WTC11 (cell line): ENCODE results near the gene AGBL1.

Experiments
- FOXK1 ChIP-seq: sonication (generic); formaldehyde crosslinking; IDR thresholded peaks from 2 replicates; pipeline ENCODE4 v1.8.0; 2022; ENCODE audit warnings: mild to moderate bottlenecking, moderate library complexity, missing genetic modification reagents
- GABPB1 ChIP-seq: sonication (generic); formaldehyde crosslinking; IDR thresholded peaks from 2 replicates; pipeline ENCODE4 v1.8.1; 2023; ENCODE audit warnings: mild to moderate bottlenecking, missing genetic modification reagents
- IRF2 ChIP-seq: sonication (generic); formaldehyde crosslinking; IDR thresholded peaks from 2 replicates; pipeline ENCODE4 v1.8.0; 2022; ENCODE audit warnings: low read depth, missing genetic modification reagents, borderline replicate concordance
- KAT7 ChIP-seq: sonication (generic); formaldehyde crosslinking; IDR thresholded peaks from 2 replicates; pipeline ENCODE4 v1.8.1; 2023; ENCODE audit warnings: missing genetic modification reagents, mild to moderate bottlenecking, borderline replicate concordance
- NR2C2 ChIP-seq: sonication (generic); formaldehyde crosslinking; IDR thresholded peaks from 2 replicates; pipeline ENCODE4 v1.8.0; 2022; ENCODE audit warnings: mild to moderate bottlenecking, missing genetic modification reagents
- TCF7 ChIP-seq: sonication (generic); formaldehyde crosslinking; IDR thresholded peaks from 2 replicates; pipeline ENCODE4 v1.8.0; 2022; ENCODE audit warnings: mild to moderate bottlenecking, low read depth, missing genetic modification reagents, moderate library complexity
- TEAD1 ChIP-seq: sonication (generic); formaldehyde crosslinking; IDR thresholded peaks from 2 replicates; pipeline ENCODE4 v1.8.0; 2022; ENCODE audit warnings: mild to moderate bottlenecking, missing genetic modification reagents
- TF ChIP-seq, protein P1 (sequence below): fragments of 200-600 bp; IDR thresholded peaks from 2 replicates; pipeline ENCODE4 v1.8.0; 2022; ENCODE audit warnings: antibody characterized with exemption
- TF ChIP-seq, protein P2 (sequence below): sonication (generic); formaldehyde crosslinking; IDR thresholded peaks from 2 replicates; pipeline ENCODE4 v1.8.0; 2022; ENCODE audit warnings: mild to moderate bottlenecking, missing genetic modification reagents
- TF ChIP-seq, protein P3 (sequence below): fragments of 250-450 bp; sonication (Bioruptor Pico); conservative IDR thresholded peaks from 2 replicates; pipeline ENCODE4 v1.9.0; 2021; ENCODE audit warnings: mild to moderate bottlenecking
- TF ChIP-seq, protein P4 (sequence below): sonication (generic); formaldehyde crosslinking; IDR thresholded peaks from 2 replicates; pipeline ENCODE4 v1.8.1; 2022; ENCODE audit warnings: low read depth, mild to moderate bottlenecking, moderate library complexity, missing genetic modification reagents, borderline replicate concordance
- TF ChIP-seq, protein P5 (sequence below): sonication (generic); formaldehyde crosslinking; IDR thresholded peaks from 2 replicates; pipeline ENCODE4 v1.8.1; 2023; ENCODE audit warnings: mild to moderate bottlenecking, moderate library complexity, missing genetic modification reagents

DNA sequence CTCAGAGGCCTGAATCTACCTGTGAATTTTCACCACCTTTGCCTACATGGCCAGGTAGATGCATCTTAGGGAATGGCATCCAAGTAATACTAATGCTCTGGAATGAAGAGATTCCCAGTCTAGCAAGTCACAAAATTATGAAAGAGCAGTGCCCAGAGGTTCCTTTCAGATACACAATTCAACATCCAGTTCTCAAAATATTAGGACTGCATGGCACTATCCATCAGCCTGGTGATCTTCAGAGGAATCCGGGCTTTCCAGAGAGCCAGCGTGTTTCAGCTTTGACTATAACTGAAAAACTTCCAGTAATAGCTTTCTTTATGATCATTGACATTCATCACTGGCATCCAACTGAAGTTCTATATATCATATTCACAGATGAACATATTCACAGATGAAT lies 849.8 kb downstream of the AGBL1 start:
- TF ChIP-seq GABPB1 (CRISPR knock-in tag) (no peak), FOXK1 (CRISPR knock-in tag) (no peak), TCF7 (CRISPR knock-in tag) (no peak), KAT7 (CRISPR knock-in tag) (no peak), IRF2 (CRISPR knock-in tag) (no peak), NR2C2 (CRISPR knock-in tag) (no peak), TEAD1 (CRISPR knock-in tag) (no peak)
- TF ChIP-seq, protein P1, sequence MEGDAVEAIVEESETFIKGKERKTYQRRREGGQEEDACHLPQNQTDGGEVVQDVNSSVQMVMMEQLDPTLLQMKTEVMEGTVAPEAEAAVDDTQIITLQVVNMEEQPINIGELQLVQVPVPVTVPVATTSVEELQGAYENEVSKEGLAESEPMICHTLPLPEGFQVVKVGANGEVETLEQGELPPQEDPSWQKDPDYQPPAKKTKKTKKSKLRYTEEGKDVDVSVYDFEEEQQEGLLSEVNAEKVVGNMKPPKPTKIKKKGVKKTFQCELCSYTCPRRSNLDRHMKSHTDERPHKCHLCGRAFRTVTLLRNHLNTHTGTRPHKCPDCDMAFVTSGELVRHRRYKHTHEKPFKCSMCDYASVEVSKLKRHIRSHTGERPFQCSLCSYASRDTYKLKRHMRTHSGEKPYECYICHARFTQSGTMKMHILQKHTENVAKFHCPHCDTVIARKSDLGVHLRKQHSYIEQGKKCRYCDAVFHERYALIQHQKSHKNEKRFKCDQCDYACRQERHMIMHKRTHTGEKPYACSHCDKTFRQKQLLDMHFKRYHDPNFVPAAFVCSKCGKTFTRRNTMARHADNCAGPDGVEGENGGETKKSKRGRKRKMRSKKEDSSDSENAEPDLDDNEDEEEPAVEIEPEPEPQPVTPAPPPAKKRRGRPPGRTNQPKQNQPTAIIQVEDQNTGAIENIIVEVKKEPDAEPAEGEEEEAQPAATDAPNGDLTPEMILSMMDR, result no peak
- TF ChIP-seq, protein P2, sequence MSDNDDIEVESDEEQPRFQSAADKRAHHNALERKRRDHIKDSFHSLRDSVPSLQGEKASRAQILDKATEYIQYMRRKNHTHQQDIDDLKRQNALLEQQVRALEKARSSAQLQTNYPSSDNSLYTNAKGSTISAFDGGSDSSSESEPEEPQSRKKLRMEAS, result no peak
- TF ChIP-seq, protein P3, sequence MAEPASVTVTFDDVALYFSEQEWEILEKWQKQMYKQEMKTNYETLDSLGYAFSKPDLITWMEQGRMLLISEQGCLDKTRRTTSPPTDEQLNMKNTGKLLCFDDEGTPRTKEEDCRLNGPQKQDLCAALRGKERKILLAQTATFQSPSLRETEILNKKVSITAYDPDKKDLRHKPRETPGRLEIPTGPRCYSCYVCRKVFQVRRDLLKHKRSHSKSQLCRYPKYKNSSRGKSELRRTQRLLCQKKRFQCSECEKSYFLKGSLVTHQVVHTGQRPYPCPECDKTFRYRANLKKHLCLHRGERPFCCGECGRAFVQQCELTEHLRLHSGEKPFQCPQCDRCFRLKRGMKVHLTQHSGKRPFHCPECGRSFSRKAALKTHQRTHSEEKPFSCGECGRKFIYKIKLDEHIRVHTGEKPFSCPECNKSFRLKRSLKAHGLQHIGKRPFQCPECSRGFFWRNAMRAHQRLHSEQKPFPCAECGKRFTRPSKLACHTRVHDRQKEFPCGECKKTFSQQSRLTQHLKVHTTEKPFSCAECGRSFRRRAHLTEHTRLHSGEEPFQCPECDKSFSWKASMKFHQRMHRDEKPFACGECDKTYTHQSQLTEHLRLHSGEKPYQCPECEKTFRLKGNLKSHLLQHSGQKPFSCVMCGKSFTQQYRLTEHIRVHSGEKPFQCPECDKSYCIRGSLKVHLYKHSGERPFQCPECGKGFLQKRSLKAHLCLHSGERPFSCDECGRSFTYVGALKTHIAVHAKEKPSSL (CRISPR knock-in tag), result no peak
- TF ChIP-seq, protein P4, sequence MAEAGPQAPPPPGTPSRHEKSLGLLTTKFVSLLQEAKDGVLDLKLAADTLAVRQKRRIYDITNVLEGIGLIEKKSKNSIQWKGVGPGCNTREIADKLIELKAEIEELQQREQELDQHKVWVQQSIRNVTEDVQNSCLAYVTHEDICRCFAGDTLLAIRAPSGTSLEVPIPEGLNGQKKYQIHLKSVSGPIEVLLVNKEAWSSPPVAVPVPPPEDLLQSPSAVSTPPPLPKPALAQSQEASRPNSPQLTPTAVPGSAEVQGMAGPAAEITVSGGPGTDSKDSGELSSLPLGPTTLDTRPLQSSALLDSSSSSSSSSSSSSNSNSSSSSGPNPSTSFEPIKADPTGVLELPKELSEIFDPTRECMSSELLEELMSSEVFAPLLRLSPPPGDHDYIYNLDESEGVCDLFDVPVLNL (CRISPR knock-in tag), result no peak
- TF ChIP-seq, protein P5, sequence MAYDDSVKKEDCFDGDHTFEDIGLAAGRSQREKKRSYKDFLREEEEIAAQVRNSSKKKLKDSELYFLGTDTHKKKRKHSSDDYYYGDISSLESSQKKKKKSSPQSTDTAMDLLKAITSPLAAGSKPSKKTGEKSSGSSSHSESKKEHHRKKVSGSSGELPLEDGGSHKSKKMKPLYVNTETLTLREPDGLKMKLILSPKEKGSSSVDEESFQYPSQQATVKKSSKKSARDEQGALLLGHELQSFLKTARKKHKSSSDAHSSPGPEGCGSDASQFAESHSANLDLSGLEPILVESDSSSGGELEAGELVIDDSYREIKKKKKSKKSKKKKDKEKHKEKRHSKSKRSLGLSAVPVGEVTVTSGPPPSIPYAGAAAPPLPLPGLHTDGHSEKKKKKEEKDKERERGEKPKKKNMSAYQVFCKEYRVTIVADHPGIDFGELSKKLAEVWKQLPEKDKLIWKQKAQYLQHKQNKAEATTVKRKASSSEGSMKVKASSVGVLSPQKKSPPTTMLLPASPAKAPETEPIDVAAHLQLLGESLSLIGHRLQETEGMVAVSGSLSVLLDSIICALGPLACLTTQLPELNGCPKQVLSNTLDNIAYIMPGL (CRISPR knock-in tag), result no peak
